Measurements from ENCODE around the gene COLGALT1.
"Not testable (repeated sequence)": the region's sequence is repeated elsewhere in the genome, so short reads cannot be mapped to it uniquely, and the experiment has no call there.

Gene COLGALT1

GRCh38 chr19:17532557-17532956 lies 22.9 kb upstream of the COLGALT1 start:
- no peak for DNase-seq (ENCODE audit: low read depth in 1 of 2, low spot score in 1 of 2)

GRCh38 chr19:17534767-17535166 lies 20.7 kb upstream of the COLGALT1 start:
- no peak for DNase-seq (ENCODE audit: low read depth in 1 of 2, low spot score in 1 of 2)

GRCh38 chr19:17536955-17537354 lies 18.5 kb upstream of the COLGALT1 start:
- no peak for DNase-seq (ENCODE audit: low read depth in 1 of 2, low spot score in 1 of 2)

- DNase-seq (ENCODE audit: low read depth in 1 of 2, low spot score in 1 of 2) = no peak
Measured at GRCh38 chr19:17538684-17539237, 16.7 kb upstream of the COLGALT1 start.

- peak; percentile 89 to 91 for DNase-seq (ENCODE audit: low read depth in 1 of 2, low spot score in 1 of 2)
Measured at GRCh38 chr19:17539238-17540117, 16.0 kb upstream of the COLGALT1 start.

- no peak for DNase-seq (ENCODE audit: low read depth in 1 of 2, low spot score in 1 of 2)
Measured at GRCh38 chr19:17540174-17540573, 15.3 kb upstream of the COLGALT1 start.

- DNase-seq (ENCODE audit: low read depth in 1 of 2, low spot score in 1 of 2) = no peak
Measured at GRCh38 chr19:17541184-17541759, 14.2 kb upstream of the COLGALT1 start.

GRCh38 chr19:17542042-17542441 lies 13.4 kb upstream of the COLGALT1 start:
- no peak for DNase-seq (ENCODE audit: low read depth in 1 of 2, low spot score in 1 of 2)

GRCh38 chr19:17542793-17543582 lies 12.5 kb upstream of the COLGALT1 start:
- no peak for DNase-seq (ENCODE audit: low read depth in 1 of 2, low spot score in 1 of 2)

- DNase-seq (ENCODE audit: low read depth in 1 of 2, low spot score in 1 of 2) = no peak
Measured at GRCh38 chr19:17543986-17544385, 11.5 kb upstream of the COLGALT1 start.

- DNase-seq (ENCODE audit: low read depth in 1 of 2, low spot score in 1 of 2) = no peak
Measured at GRCh38 chr19:17544418-17544817, 11.0 kb upstream of the COLGALT1 start.

GRCh38 chr19:17548145-17548544 lies 7.3 kb upstream of the COLGALT1 start:
- no peak for DNase-seq (ENCODE audit: low read depth in 1 of 2, low spot score in 1 of 2)

GRCh38 chr19:17549085-17549740 lies 6.2 kb upstream of the COLGALT1 start:
- no peak for DNase-seq (ENCODE audit: low read depth in 1 of 2, low spot score in 1 of 2)

- DNase-seq (ENCODE audit: low read depth in 1 of 2, low spot score in 1 of 2) = no peak
Measured at GRCh38 chr19:17550076-17550667, 5.3 kb upstream of the COLGALT1 start.

GRCh38 chr19:17552735-17553134 lies 2.7 kb upstream of the COLGALT1 start:
- not testable (repeated sequence) for DNase-seq (ENCODE audit: low read depth in 1 of 2, low spot score in 1 of 2)

- DNase-seq (ENCODE audit: low read depth in 1 of 2, low spot score in 1 of 2) = no peak
Measured at GRCh38 chr19:17553256-17553655, 2.2 kb upstream of the COLGALT1 start.

GRCh38 chr19:17554968-17555479 lies 425 bp upstream of the COLGALT1 start:
- no peak for DNase-seq (ENCODE audit: low read depth in 1 of 2, low spot score in 1 of 2)

- DNase-seq (ENCODE audit: low read depth in 1 of 2, low spot score in 1 of 2) = peak in 1 of 2 donors; percentile 26
Measured at GRCh38 chr19:17555929-17556813, 722 bp downstream of the COLGALT1 start.

- DNase-seq (ENCODE audit: low read depth in 1 of 2, low spot score in 1 of 2) = no peak
Measured at GRCh38 chr19:17556995-17557394, 1.5 kb downstream of the COLGALT1 start.
